Astrocyte (in vitro differentiated cells and primary cell): ENCODE results near the gene ETS1.

Source experiments
- CTCF ChIP-seq: IDR thresholded peaks from 2 replicates; pipeline ENCODE4 v1.5.1; 2011; ENCODE audit warnings: low read depth, mild to moderate bottlenecking, inconsistent platforms, low read length, moderate library complexity; ENCODE audit not compliant: insufficient read depth
- EZH2 ChIP-seq: IDR thresholded peaks from 2 replicates; pipeline ENCODE4 v1.6.1; 2012; ENCODE audit warnings: mild to moderate bottlenecking, low read length, inconsistent platforms; ENCODE audit not compliant: insufficient read depth

GRCh38 chr11:128511712-128512111 lies 75.6 kb downstream of the ETS1 start:
- TF ChIP-seq CTCF (no peak), EZH2 (no peak)
